Hepatocyte (in vitro differentiated cells): ENCODE measurements around the gene PGA4.

ENCODE experiments used
- EZH2 ChIP-seq: fragments of 200-600 bp; sonication (generic); IDR thresholded peaks from 2 replicates; pipeline ENCODE4 v1.6.1; 2016; ENCODE audit warnings: antibody characterized with exemption, mild to moderate bottlenecking, borderline replicate concordance
- EZH2phosphoT487 ChIP-seq: fragments of 200-600 bp; sonication (generic); IDR thresholded peaks from one replicate; pipeline ENCODE4 v1.6.1; 2018; ENCODE audit warnings: antibody characterized with exemption, mild to moderate bottlenecking, low read depth, moderate library complexity; ENCODE audit not compliant: unreplicated experiment, severe bottlenecking
- TF ChIP-seq, protein P1 (sequence below): fragments of 200-600 bp; sonication (generic); IDR thresholded peaks from 2 replicates; pipeline ENCODE4 v1.5.1; 2016; ENCODE audit warnings: antibody characterized with exemption, mild to moderate bottlenecking; ENCODE audit not compliant: poor library complexity

DNA sequence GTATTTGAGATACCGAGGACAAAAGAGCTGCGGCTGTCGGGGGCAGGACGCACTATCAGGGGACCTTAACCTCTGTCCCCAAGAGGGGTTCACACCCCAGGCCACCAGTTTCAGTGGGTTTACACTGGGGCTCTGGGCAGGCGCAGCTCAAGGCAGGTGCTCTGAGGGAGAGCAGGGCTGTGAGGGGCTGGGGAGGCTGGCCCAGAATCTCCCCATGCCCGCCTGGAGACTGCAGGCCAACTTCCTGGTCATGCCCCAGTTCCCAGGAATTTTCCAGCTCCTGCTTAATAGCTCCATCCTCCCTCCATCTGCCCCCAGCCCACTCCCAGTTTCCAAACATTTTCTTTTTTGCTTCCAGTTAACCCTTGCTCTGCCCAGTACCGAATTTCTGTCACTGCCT is 26.4 kb upstream of the PGA4 start:
- TF ChIP-seq, protein P1, sequence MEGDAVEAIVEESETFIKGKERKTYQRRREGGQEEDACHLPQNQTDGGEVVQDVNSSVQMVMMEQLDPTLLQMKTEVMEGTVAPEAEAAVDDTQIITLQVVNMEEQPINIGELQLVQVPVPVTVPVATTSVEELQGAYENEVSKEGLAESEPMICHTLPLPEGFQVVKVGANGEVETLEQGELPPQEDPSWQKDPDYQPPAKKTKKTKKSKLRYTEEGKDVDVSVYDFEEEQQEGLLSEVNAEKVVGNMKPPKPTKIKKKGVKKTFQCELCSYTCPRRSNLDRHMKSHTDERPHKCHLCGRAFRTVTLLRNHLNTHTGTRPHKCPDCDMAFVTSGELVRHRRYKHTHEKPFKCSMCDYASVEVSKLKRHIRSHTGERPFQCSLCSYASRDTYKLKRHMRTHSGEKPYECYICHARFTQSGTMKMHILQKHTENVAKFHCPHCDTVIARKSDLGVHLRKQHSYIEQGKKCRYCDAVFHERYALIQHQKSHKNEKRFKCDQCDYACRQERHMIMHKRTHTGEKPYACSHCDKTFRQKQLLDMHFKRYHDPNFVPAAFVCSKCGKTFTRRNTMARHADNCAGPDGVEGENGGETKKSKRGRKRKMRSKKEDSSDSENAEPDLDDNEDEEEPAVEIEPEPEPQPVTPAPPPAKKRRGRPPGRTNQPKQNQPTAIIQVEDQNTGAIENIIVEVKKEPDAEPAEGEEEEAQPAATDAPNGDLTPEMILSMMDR, result no peak
- no peak for TF ChIP-seq EZH2
- TF ChIP-seq EZH2phosphoT487, result no peak
